Measurements from ENCODE around the gene PLXNA3. TPM values are rescaled to one million over a fixed set of nuclear protein-coding genes. Genes with fewer than 3 reads are reported as not detected.

The PLXNA3 gene
- total RNA-seq, 1 experiment from 2014 or later = 36.3 TPM

DNA sequence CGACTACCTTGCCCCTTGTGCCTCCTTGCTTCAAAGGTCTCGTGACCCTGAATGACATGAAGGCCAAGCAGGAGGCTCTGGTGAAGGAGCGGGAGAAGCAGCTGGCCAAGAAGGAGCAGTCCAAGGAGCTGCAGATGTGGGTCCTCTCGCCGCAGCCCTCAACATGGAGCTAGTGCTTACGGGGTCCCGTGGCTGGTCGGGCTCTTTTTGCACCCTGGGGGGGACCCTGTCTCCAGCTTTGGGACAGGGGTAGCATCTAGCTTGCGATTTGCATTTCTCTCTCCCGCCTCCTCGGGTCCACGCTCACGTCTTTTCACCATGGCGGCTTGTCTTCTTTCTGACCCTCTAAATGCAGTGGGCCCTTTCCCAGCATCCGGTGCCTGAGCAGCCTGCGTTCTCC is 12.3 kb upstream of the PLXNA3 start:
- Histone ChIP-seq H3T11ph (ENCODE audit: low read length) (no peak overlapping the region), H3K9ac (ENCODE audit: extremely low read depth, insufficient read length, low read length) (no peak overlapping the region), H3K4ac (ENCODE audit: low read depth, low read length) (no peak overlapping the region), H2BK5ac (ENCODE audit: insufficient read length, low read length) (no peak overlapping the region), H3K4me1 (ENCODE audit: insufficient read depth, low read length) (no peaks in the 10 kb centered on the region), H3K79me1 (ENCODE audit: insufficient read depth, low read depth, low read length, poor library complexity, severe bottlenecking) (no peaks in the 10 kb centered on the region), H2BK12ac (ENCODE audit: insufficient read length, low read depth, low read length) (no peak overlapping the region), H3K18ac (ENCODE audit: insufficient read length, low read depth, low read length) (no peak overlapping the region), H2AK5ac (ENCODE audit: insufficient read length, low read length) (no peak overlapping the region), H3K27me3 (ENCODE audit: insufficient read depth, low read length) (no peaks in the 10 kb centered on the region), H3K27ac (ENCODE audit: insufficient read length, low read depth, low read length) (no peak overlapping the region), H3K4me2 (ENCODE audit: insufficient read depth, insufficient read length, low read length) (no peak overlapping the region), H3K9me3 (ENCODE audit: control insufficient read depth, low read depth, low read length) (peaks cover 38% of the 10 kb centered on the region), H2BK15ac (ENCODE audit: low read depth, low read length) (no peak overlapping the region), H3K14ac (ENCODE audit: insufficient read depth, low read length) (no peak overlapping the region), H4K91ac (ENCODE audit: insufficient read length, low read depth, low read length) (no peak overlapping the region), H3K23ac (ENCODE audit: insufficient read length, low read depth, low read length) (no peak overlapping the region), H4K8ac (replicated peaks; ENCODE audit: insufficient read length, low read depth, low read length) (no peak overlapping the region), H3K23me2 (ENCODE audit: insufficient read length, low read depth, low read length, poor library complexity, severe bottlenecking) (peaks cover 2% of the 10 kb centered on the region), H2BK120ac (ENCODE audit: low read depth, low read length, poor library complexity, severe bottlenecking) (no peak overlapping the region), H3K56ac (ENCODE audit: insufficient read length, low read depth, low read length) (no peak overlapping the region), H4K5ac (ENCODE audit: insufficient read length, low read depth, low read length) (no peak overlapping the region), H2BK20ac (ENCODE audit: low read depth, low read length, poor library complexity, severe bottlenecking) (no peak overlapping the region), H4K20me1 (ENCODE audit: control insufficient read depth, insufficient read depth, insufficient read length) (no peaks in the 10 kb centered on the region), H2AFZ (ENCODE audit: low read length) (no peak overlapping the region), H3K79me2 (ENCODE audit: insufficient read depth, low read length) (no peaks in the 10 kb centered on the region)
- H3K27ac Mint-ChIP-seq = no peak overlapping the region; a peak in 1 of 7 replicates
- H3K36me3 Mint-ChIP-seq (ENCODE audit: insufficient read depth in 1 of 3, low read depth in 3 of 3) = peaks cover 33 to 68% (median 57%) of the 10 kb centered on the region in 3 experiments
- H3K9me3 Mint-ChIP-seq = peaks cover 61 to 79% of the 10 kb centered on the region in 2 experiments
- WGBS (ENCODE audit: extremely low coverage, insufficient read length, low lambda C conversion rate) = no CpG with 5 or more reads among the region's 16 CpGs
- H3K27me3 Mint-ChIP-seq (ENCODE audit: low read depth) = no peaks in the 10 kb centered on the region; the same call in none of the 2 replicates
- DNase-seq = no peak
- H3K4me3 Mint-ChIP-seq = peak overlapping the region; percentile 15 to 16; a peak in 3 of 5 replicates
- TF ChIP-seq, protein P1, sequence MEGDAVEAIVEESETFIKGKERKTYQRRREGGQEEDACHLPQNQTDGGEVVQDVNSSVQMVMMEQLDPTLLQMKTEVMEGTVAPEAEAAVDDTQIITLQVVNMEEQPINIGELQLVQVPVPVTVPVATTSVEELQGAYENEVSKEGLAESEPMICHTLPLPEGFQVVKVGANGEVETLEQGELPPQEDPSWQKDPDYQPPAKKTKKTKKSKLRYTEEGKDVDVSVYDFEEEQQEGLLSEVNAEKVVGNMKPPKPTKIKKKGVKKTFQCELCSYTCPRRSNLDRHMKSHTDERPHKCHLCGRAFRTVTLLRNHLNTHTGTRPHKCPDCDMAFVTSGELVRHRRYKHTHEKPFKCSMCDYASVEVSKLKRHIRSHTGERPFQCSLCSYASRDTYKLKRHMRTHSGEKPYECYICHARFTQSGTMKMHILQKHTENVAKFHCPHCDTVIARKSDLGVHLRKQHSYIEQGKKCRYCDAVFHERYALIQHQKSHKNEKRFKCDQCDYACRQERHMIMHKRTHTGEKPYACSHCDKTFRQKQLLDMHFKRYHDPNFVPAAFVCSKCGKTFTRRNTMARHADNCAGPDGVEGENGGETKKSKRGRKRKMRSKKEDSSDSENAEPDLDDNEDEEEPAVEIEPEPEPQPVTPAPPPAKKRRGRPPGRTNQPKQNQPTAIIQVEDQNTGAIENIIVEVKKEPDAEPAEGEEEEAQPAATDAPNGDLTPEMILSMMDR (conservative IDR thresholded peaks at IDR 0.05) = no peak
- H3K4me1 Mint-ChIP-seq = peaks cover 3 to 5% of the 10 kb centered on the region in 2 experiments; a peak in 2 of 4 replicates
